HG03097 (cell line): ENCODE results near the gene PHOSPHO1.
A peak's percentile ranks its signal among the peaks of the same experiment; 100 is the strongest.
"Not testable (repeated sequence)": the region's sequence is repeated elsewhere in the genome, so short reads cannot be mapped to it uniquely, and the experiment has no call there.

Source experiments
- ATAC-seq: cut with Tn5 transposase; IDR thresholded peaks from one replicate; pipeline ENCODE4 v1.9.1; 2021; ENCODE audit not compliant: unreplicated experiment, low FRiP score

Gene PHOSPHO1

DNA sequence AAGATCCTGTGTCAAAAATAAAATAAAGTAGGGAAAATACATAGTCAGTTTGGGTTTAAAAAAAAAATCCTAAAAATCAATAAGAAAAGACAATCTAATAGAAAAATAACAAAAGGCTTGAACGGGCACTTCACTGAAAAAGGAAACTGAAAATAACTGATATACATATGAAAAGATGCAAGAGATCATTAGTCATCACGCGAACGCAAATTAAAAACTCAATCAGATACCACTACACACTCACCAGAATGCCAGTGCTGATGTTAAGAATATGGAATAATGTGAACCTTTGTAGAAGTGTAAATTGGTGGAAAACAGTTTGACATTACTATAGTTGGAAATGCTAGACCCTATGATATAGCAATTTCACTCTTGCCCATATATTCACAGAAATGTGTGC is 34.8 kb downstream of the PHOSPHO1 start:
- no peak for ATAC-seq

GRCh38 chr17:49194297-49194607 is 36.3 kb downstream of the PHOSPHO1 start:
- ATAC-seq, result no peak

DNA sequence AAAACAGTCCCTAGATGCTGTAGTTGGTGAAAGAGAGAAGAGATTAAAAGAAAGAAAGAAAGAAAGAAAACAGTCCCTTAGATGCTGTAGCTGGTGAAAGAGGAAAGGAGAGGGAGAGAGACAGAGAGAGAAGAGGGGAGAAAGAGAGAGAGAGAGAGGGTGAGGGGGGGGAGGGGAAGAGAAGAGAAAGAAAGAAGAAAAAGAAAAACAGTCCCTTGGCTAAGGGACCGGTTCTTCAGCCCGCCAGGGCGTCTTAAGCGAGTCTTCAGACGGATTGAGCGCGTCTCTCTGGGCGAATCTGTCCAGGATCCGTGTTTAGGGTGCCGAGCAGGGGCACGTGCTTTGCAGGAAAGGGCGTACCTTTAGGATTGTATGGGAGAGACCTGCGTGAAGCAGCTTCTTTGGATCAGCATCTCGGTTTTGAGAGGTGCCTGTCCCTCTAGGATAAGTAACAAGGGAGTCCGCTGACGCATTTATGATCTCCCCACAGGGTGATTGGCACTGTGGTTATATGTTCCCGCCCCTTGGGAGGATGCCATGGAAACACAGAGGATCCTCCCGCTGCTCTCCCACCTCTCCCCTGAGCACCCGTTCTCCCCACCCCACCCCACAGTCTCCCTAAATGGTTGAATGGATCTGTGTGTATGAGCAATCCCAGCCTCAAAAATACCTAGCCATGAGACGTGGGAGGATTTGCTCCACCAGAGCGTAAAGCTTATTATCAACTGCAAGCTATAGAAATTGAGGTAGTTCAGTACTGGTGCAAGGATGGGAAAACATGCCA is 36.9 kb downstream of the PHOSPHO1 start:
- no peak for ATAC-seq

GRCh38 chr17:49191917-49192741 is 38.5 kb downstream of the PHOSPHO1 start:
- peak; percentile 46 for ATAC-seq

- ATAC-seq, result peak; percentile 4
Observed at GRCh38 chr17:49191409-49191916, 39.1 kb downstream of the PHOSPHO1 start.

DNA sequence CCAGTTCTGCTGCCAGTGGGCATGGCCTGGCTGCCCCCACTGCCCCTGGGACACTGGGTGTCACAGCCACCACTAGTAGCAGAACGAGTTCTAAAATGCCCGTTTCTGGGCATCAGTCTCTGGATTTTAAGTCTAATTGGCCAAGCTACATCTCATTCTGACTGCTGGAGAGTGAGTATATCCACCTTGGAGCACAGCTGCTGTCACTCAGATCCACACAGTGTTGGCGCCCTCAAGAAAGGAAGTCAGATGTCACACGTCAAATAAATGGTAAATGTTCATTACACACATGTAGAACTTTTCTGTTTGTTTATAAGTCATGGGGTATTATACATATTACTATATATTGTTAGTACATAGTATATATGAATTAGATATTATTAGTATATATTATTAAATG is 39.7 kb downstream of the PHOSPHO1 start:
- no peak for ATAC-seq

GRCh38 chr17:49187301-49187700 is 43.3 kb downstream of the PHOSPHO1 start:
- no peak for ATAC-seq

- ATAC-seq, result not testable (repeated sequence)
Observed at GRCh38 chr17:49185381-49185780, 45.2 kb downstream of the PHOSPHO1 start.

DNA sequence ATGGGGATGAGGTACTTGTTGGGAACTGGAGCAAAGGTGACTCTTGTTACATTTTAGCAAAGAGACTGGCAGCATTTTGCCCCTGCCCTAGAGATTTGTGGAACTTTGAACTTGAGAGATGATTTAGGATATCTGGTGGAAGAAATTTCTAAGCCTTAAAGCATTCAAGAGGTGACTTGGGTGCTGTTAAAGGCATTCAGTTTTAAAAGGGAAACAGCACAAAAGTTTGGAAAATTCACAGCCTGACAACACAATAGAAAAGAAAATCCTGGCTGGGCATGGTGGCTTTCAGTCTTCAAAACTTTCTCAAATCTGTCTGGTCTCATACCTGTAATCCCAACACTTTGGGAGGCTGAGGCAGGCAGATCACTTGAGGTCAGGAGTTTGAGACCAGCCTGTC is 46.1 kb downstream of the PHOSPHO1 start:
- not testable (repeated sequence) for ATAC-seq

DNA sequence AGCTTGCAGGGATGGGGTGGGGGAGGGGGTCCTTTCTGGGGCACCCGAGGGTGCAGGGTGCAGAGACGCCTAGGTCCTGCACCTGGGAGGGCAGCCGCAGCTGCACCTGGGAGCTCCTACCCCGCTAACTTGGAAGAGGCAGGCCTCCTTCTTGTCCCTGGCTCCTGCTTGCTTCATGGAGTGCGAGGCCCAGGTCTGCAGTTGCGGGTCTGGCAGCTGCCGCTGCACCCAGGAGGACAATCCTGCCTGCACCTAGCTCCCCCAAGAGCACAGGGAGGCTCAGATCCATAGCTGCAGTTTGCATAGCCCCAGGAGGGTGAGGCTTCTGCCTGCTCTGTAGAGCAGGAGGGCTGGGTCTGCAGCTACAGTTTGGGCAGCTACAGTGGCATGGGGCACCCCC is 46.8 kb downstream of the PHOSPHO1 start:
- no peak for ATAC-seq

GRCh38 chr17:49183341-49183740 is 47.2 kb downstream of the PHOSPHO1 start:
- no peak for ATAC-seq

GRCh38 chr17:49180998-49181635 is 49.5 kb downstream of the PHOSPHO1 start:
- ATAC-seq, result no peak

- ATAC-seq, result no peak
Observed at GRCh38 chr17:49180303-49180702, 50.3 kb downstream of the PHOSPHO1 start.

GRCh38 chr17:49175978-49176377 is 54.6 kb downstream of the PHOSPHO1 start:
- not testable (repeated sequence) for ATAC-seq
